HG03175 (cell line): ENCODE measurements around the gene SEC61G.

Experiments used
- ATAC-seq: cut with Tn5 transposase; IDR thresholded peaks from one replicate; pipeline ENCODE4 v1.9.1; 2021; ENCODE audit warnings: mild to moderate bottlenecking, moderate library complexity; ENCODE audit not compliant: unreplicated experiment

SEC61G gene

DNA sequence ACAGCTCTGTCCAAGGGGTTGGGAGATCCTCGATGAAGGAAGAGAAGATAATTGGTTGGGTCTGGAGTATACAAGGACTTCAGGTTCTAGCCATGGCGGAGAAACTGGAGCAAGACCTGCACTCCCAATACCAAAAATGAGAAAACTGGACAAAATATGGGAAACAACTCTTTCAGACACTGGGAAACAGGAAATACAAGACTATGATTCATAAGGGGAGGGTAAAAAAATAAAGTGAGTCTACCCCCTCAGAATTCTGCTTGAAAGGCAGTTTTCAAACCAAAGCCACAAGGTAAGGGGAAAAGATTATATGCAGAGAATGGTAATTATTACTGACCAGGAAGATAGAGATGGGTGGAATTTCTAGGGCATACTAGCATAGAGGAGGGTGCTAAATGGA lies 10.2 kb upstream of the SEC61G start:
- no peak for ATAC-seq

DNA sequence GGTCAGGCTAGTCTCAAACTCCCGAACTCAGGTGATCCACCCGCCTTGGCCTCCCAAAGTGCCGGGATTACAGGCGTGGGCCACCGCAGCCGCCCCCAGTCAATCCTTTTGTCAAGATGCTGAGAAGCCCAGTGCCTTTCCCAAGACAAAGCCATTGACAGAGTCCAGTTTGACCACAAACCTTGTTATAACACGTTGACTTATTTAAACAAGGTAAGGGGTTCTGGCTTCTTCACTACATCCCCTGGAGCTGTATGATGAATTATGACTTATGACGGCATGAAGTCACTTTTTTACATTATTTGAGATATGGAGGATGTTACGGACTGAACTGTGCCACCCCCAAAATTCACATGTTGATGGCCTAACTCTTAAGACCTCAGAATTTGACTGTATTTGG lies 5.8 kb upstream of the SEC61G start:
- no peak for ATAC-seq

GRCh38 chr7:54757711-54758110 lies 1.3 kb downstream of the SEC61G start:
- no peak for ATAC-seq

GRCh38 chr7:54749200-54749599 lies 9.8 kb downstream of the SEC61G start:
- ATAC-seq, result no peak

DNA sequence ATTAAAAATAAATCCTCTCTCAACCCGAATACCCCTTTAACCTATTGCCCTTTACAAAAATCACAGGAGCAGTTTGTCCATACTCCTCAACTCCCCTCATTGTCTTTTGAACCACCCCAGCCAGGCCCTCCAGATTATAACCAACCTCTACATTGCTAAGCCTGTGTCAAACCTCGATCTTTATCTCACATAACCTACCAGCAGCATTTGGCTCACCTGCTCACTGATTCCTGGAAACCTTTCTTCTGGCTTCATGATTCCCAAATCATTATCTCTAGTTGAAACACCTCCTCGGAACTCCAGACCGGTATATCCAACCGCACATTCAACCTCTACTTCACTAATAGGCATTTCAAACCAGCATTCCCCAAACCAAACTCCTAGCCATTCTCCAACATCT lies 11.8 kb downstream of the SEC61G start:
- ATAC-seq, result no peak

- no peak for ATAC-seq
Measured at GRCh38 chr7:54743580-54743979, 15.4 kb downstream of the SEC61G start.

GRCh38 chr7:54738737-54739136 lies 20.3 kb downstream of the SEC61G start:
- ATAC-seq, result no peak

- no peak for ATAC-seq
Measured at GRCh38 chr7:54729107-54729506, 29.9 kb downstream of the SEC61G start.

DNA sequence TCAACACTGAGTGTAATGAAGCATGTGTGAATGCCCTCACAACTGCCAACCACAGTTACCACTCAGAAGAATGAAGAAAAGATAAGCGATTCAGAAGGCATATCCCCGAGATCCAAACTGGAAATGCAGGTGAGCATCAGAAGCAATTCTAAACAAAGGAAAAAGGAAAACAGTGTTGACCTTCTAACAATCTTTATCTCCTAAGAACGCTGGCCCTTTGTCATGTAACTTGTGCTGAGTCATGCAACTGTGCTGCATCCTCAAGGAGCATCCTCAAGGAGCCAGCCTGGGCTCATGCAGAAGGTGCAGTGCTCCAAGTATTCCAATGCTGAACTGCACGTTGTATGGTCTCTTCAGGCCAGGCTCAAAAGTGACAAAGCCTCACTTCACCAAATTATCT lies 30.6 kb downstream of the SEC61G start:
- no peak for ATAC-seq

GRCh38 chr7:54725255-54725654 lies 33.8 kb downstream of the SEC61G start:
- no peak for ATAC-seq

GRCh38 chr7:54722502-54722901 lies 36.5 kb downstream of the SEC61G start:
- ATAC-seq, result no peak

GRCh38 chr7:54722026-54722425 lies 37.0 kb downstream of the SEC61G start:
- no peak for ATAC-seq

GRCh38 chr7:54719974-54720373 lies 39.0 kb downstream of the SEC61G start:
- ATAC-seq, result no peak

GRCh38 chr7:54719425-54719824 lies 39.6 kb downstream of the SEC61G start:
- ATAC-seq, result no peak

DNA sequence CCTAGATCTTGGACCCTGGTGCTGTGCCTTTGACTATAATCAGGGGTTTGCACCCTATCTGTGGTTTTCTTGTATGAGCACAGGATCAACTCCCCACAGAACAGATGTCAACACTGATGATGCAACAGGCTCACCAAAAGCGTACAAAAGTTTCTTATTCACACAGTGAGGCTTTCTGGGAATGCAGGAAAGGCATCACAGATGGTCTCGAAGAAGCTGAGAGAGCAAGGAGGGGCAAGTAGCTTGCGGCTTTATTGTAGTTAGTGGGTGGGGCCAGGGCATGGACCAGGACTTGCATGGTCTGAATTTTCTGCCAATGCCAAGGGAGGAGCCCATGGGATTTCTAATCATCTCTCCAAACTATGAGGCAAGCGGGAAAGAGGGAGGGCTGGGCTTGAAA lies 46.2 kb downstream of the SEC61G start:
- ATAC-seq, result no peak

DNA sequence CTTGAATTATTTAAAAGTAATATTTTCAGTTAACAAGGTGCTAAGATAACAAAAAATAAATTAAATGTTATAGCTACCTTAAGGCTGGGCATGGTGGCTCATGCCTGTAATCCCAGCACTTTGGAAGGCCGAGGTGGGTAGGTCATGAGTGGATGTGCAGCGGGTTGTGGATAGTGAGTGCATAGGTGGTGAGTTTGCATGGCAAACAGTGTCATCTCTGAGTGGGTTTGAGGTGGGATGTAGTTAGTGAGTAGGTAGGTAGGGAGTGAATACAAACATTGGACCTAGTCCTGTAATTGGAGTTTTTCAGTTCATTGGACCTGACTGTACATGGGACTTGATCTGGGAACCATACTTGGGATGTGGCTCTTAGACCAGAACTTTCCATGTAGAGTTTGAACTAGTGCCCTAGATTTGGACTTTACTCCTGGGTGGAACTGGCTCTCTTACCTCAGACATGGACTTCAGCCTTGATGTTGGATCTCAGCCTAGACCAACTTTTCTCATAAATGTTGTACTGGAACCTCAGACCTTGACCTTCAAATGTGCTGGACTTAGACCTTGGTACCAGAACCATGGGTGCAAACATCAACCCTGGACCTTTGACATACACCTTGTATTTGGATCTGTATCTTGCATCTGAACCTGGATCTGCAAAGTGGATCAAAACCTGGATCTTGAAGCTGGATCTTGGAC lies 47.0 kb downstream of the SEC61G start:
- no peak for ATAC-seq

GRCh38 chr7:54709283-54709682 lies 49.7 kb downstream of the SEC61G start:
- no peak for ATAC-seq

GRCh38 chr7:54705436-54705835 lies 53.6 kb downstream of the SEC61G start:
- no peak for ATAC-seq

GRCh38 chr7:54704851-54705250 lies 54.2 kb downstream of the SEC61G start:
- no peak for ATAC-seq
